ENCODE results near the gene FAT1. TPM values are rescaled to one million over a fixed set of nuclear protein-coding genes. Genes with fewer than 3 reads are reported as not detected.

The FAT1 gene, protein sequence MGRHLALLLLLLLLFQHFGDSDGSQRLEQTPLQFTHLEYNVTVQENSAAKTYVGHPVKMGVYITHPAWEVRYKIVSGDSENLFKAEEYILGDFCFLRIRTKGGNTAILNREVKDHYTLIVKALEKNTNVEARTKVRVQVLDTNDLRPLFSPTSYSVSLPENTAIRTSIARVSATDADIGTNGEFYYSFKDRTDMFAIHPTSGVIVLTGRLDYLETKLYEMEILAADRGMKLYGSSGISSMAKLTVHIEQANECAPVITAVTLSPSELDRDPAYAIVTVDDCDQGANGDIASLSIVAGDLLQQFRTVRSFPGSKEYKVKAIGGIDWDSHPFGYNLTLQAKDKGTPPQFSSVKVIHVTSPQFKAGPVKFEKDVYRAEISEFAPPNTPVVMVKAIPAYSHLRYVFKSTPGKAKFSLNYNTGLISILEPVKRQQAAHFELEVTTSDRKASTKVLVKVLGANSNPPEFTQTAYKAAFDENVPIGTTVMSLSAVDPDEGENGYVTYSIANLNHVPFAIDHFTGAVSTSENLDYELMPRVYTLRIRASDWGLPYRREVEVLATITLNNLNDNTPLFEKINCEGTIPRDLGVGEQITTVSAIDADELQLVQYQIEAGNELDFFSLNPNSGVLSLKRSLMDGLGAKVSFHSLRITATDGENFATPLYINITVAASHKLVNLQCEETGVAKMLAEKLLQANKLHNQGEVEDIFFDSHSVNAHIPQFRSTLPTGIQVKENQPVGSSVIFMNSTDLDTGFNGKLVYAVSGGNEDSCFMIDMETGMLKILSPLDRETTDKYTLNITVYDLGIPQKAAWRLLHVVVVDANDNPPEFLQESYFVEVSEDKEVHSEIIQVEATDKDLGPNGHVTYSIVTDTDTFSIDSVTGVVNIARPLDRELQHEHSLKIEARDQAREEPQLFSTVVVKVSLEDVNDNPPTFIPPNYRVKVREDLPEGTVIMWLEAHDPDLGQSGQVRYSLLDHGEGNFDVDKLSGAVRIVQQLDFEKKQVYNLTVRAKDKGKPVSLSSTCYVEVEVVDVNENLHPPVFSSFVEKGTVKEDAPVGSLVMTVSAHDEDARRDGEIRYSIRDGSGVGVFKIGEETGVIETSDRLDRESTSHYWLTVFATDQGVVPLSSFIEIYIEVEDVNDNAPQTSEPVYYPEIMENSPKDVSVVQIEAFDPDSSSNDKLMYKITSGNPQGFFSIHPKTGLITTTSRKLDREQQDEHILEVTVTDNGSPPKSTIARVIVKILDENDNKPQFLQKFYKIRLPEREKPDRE (N-terminal part only)
- 265 and 372 TPM in 2 replicates for total RNA-seq

GRCh38 chr4:186723292-186724057, at the start of gene FAT1:
FAT1 (minus strand) TSS chr4:186723856; CDS start chr4:186709827, 14,029 bp downstream.

DNA sequence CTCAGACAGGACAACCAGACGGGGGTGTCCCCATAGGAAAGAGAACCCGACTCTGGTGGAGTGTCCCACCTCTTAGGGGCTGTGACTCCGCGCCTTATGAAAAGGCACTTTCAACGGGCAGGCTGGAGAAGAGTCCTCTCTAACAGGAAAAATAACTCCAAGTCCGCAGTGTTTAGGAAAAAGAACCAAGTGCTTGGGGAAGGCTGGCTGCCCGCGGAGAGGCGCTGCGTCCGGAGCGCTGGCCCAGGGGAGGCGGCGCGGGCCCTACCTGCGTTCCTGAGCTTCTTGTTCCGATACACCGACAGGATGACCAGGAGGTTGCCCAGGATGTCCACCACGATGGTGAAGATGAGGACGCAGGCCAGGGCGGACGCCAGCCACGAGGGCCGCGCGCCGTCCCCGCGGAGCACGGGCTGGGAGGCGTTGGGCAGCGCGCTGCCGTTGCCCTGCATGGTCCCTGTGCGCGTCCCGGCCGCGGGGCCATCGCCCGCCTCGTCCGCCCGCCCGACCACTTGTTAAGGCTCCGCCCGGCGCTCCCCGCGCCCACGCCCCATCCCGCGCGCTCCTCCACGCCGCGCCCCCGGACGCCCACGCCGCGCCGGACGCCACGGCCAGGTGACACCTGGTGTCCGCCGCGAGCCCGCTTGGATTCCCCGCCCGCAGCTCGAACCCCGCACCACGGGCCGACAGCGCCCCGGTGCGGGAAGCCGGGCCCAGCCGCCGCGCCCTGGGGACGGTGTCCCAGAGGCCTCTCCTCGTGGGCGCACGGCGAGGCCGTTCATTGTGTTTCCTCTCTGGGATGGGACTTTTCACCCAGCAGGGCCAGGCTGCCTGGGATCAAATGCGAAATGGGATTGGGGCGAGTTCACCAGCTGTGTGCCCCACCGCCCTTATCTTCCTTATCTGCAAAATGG, 168.5 kb downstream of the FAT1 start, which contains the start of gene MTNR1A:
Gene MTNR1A, minus strand, starts transcription at position 654 of the 914 bp plus-strand sequence. Its CDS starts 202 bp downstream, at position 452.

Other genes starting within 250 kb of the FAT1 start
- gene MTNR1A, start 168.3 kb downstream of the FAT1 start, total RNA-seq = not detected in 2 replicates

Data from hair follicular keratinocyte (primary cell).